GM23248 (cell line): Measurements from ENCODE around the gene INSIG2. TPM values are rescaled to one million over a fixed set of nuclear protein-coding genes. Genes with fewer than 3 reads are reported as not detected.

Experiments
- DNase-seq: peaks from one replicate; pipeline ENCODE4 v3.0.0-alpha.2; 2015
- H2AFZ ChIP-seq: fragments of 200-600 bp; sonication (generic); 2 replicates; pipeline ENCODE4 v1.6.1; 2016; ENCODE audit warnings: antibody characterized with exemption
- H3F3A ChIP-seq: fragments of 200-600 bp; sonication (generic); 2 replicates; pipeline ENCODE4 v1.6.1; 2016; ENCODE audit warnings: mild to moderate bottlenecking, antibody characterized with exemption, mixed run types; ENCODE audit not compliant: insufficient read depth
- H3K27ac ChIP-seq: fragments of 200-600 bp; sonication (generic); 2 replicates; pipeline ENCODE4 v1.5.1; 2016; ENCODE audit warnings: mild to moderate bottlenecking
- H3K27me3 ChIP-seq: fragments of 200-600 bp; sonication (generic); replicated peaks from 2 replicates; pipeline ENCODE4 v1.6.1; 2016; ENCODE audit warnings: mild to moderate bottlenecking; ENCODE audit not compliant: insufficient read depth
- H3K36me3 ChIP-seq: fragments of 200-600 bp; sonication (generic); 2 replicates; pipeline ENCODE4 v1.6.1; 2016; ENCODE audit warnings: low read depth, mild to moderate bottlenecking
- H3K4me1 ChIP-seq: fragments of 200-600 bp; sonication (generic); 2 replicates; pipeline ENCODE4 v1.6.1; 2016; ENCODE audit warnings: mild to moderate bottlenecking; ENCODE audit not compliant: insufficient read depth
- H3K4me2 ChIP-seq: fragments of 200-600 bp; sonication (generic); one replicate; pipeline ENCODE4 v1.6.1; 2016; ENCODE audit warnings: mild to moderate bottlenecking; ENCODE audit not compliant: unreplicated experiment
- H3K4me3 ChIP-seq: fragments of 200-600 bp; sonication (generic); 2 replicates; pipeline ENCODE4 v1.5.1; 2016; ENCODE audit warnings: mild to moderate bottlenecking
- H3K79me2 ChIP-seq: fragments of 200-600 bp; sonication (generic); 2 replicates; pipeline ENCODE4 v1.6.1; 2016; ENCODE audit warnings: mild to moderate bottlenecking; ENCODE audit not compliant: insufficient read depth
- H3K9ac ChIP-seq: fragments of 200-600 bp; sonication (generic); 2 replicates; pipeline ENCODE4 v1.6.1; 2016; ENCODE audit warnings: mild to moderate bottlenecking
- H3K9me2 ChIP-seq: fragments of 200-600 bp; sonication (generic); 2 replicates; pipeline ENCODE4 v1.6.1; 2016; ENCODE audit warnings: mixed run types, mild to moderate bottlenecking, moderate library complexity; ENCODE audit not compliant: insufficient read depth
- H3K9me3 ChIP-seq: fragments of 200-600 bp; sonication (generic); one replicate; pipeline ENCODE4 v1.6.1; 2017; ENCODE audit warnings: low read depth
- H4K20me1 ChIP-seq: fragments of 200-600 bp; sonication (generic); 2 replicates; pipeline ENCODE4 v1.6.0; 2016; ENCODE audit not compliant: insufficient read depth
- EZH2 ChIP-seq: fragments of 200-600 bp; sonication (generic); IDR thresholded peaks from 2 replicates; pipeline ENCODE4 v1.6.1; 2018; ENCODE audit warnings: antibody characterized with exemption, mild to moderate bottlenecking; ENCODE audit not compliant: insufficient read depth, poor library complexity, severe bottlenecking
- EZH2phosphoT487 ChIP-seq: fragments of 200-600 bp; sonication (generic); IDR thresholded peaks from 2 replicates; pipeline ENCODE4 v1.6.1; 2018; ENCODE audit warnings: antibody characterized with exemption, moderate library complexity, mild to moderate bottlenecking, low read depth; ENCODE audit not compliant: insufficient read depth
- WGBS, 2 experiments: methylation state at CpG; one replicate each; pipeline ENCODE4 v1.1.6; 2015 to 2017; ENCODE audit warnings: low lambda C conversion rate in 2 of 2, low coverage in 1 of 2; ENCODE audit errors: missing lambda C conversion rate in 2 of 2; 5-methylcytosine and 5-hydroxymethylcytosine counted together
- in situ Hi-C: fragments of 300-500 bp; cut with MboI; formaldehyde crosslinking; loops from 2 replicates; pipeline ENCODE4 v1.15.0; 2020
- polyA plus RNA-seq: library from polyadenylated mRNA; unstranded; fragments of >200 nt; fragmentation: Nextera tagmentation; extraction: Ambion mirVana; gene quantifications from 2 replicates; pipeline ENCODE4 v1.2.1, GENCODE V29; 2016
- total RNA-seq: library from RNA; depleted of rRNA; stranded (reverse); fragments of >200 nt; shearing (Covaris generic); gene quantifications from 2 replicates; pipeline ENCODE4 v1.2.3, GENCODE V29; 2014

Gene INSIG2
- total and polyA plus RNA-seq, 2 experiments from 2014 or later, result 13.0 to 36.1 TPM

GRCh38 chr2:118097657-118098056 is 9.4 kb downstream of the INSIG2 start:
- Histone ChIP-seq H3K9me2 (no peaks in the 10 kb centered on the region), H3K4me3 (no peak overlapping the region), H3F3A (no peaks in the 10 kb centered on the region), H3K9ac (no peak overlapping the region), H3K9me3 (no peaks in the 10 kb centered on the region), H3K27ac (no peak overlapping the region), H4K20me1 (no peaks in the 10 kb centered on the region), H3K36me3 (peaks cover 12% of the 10 kb centered on the region; the same call in 1 of the 2 replicates), H3K4me1 (0 out of 2 replicates have a peak, but pooled peaks cover 3% of the 10 kb centered on the region), H3K4me2 (no peak overlapping the region), H3K27me3 (no peaks in the 10 kb centered on the region), H3K79me2 (peaks cover 54% of the 10 kb centered on the region), H2AFZ (no peak overlapping the region)
- 77 to 78% methylated on average over 4 of the region's 4 CpGs for WGBS, 2 experiments
- no peak for DNase-seq
- in situ Hi-C loops, result no loop called here
- TF ChIP-seq EZH2phosphoT487 (no peak), EZH2 (no peak)

- no peak for TF ChIP-seq EZH2phosphoT487
- no peak for TF ChIP-seq EZH2
- WGBS, 2 experiments, result 89 to 100% methylated on average over 1 of the region's 1 CpG
Measured at GRCh38 chr2:118098307-118099030, 10.2 kb downstream of the INSIG2 start.

GRCh38 chr2:118102433-118103082 is 14.3 kb downstream of the INSIG2 start:
- Histone ChIP-seq H4K20me1 (no peaks in the 10 kb centered on the region), H3F3A (no peaks in the 10 kb centered on the region), H3K4me2 (no peak overlapping the region), H3K27ac (no peak overlapping the region), H3K9me3 (no peaks in the 10 kb centered on the region), H2AFZ (no peak overlapping the region), H3K4me3 (no peak overlapping the region), H3K79me2 (peaks cover 21% of the 10 kb centered on the region), H3K27me3 (no peaks in the 10 kb centered on the region), H3K4me1 (0 out of 2 replicates have a peak, but pooled peaks cover 8% of the 10 kb centered on the region), H3K9me2 (no peaks in the 10 kb centered on the region), H3K36me3 (peaks cover 27% of the 10 kb centered on the region), H3K9ac (no peak overlapping the region)
- in situ Hi-C loops, result no loop called here
- no peak for TF ChIP-seq EZH2
- no peak for TF ChIP-seq EZH2phosphoT487
- WGBS, 2 experiments, result 73 to 74% methylated on average over 6 of the region's 6 CpGs
- DNase-seq, result peak; percentile 39

More at GRCh38 chr2:118098307-118099030, 10.2 kb downstream of the INSIG2 start:
- H3K4me1 ChIP-seq, result 0 out of 2 replicates have a peak, but pooled peaks cover 8% of the 10 kb centered on the region
- H3F3A ChIP-seq, result no peaks in the 10 kb centered on the region
- in situ Hi-C loops, result no loop called here
- H3K4me2 ChIP-seq, result no peak overlapping the region
- no peak for DNase-seq
- no peaks in the 10 kb centered on the region for H3K27me3 ChIP-seq
- peaks cover 57% of the 10 kb centered on the region for H3K79me2 ChIP-seq
- no peak overlapping the region for H2AFZ ChIP-seq
- no peaks in the 10 kb centered on the region for H3K9me3 ChIP-seq
- peaks cover 20% of the 10 kb centered on the region for H3K36me3 ChIP-seq
- H3K9me2 ChIP-seq, result no peaks in the 10 kb centered on the region
- H4K20me1 ChIP-seq, result no peaks in the 10 kb centered on the region
- no peak overlapping the region for H3K9ac ChIP-seq
- no peak overlapping the region for H3K4me3 ChIP-seq
- no peak overlapping the region for H3K27ac ChIP-seq

- H3K4me3 ChIP-seq, result no peak overlapping the region
- H3K36me3 ChIP-seq, result peaks cover 33% of the 10 kb centered on the region
- H3K9me2 ChIP-seq, result no peaks in the 10 kb centered on the region
- H3F3A ChIP-seq, result no peaks in the 10 kb centered on the region
- H3K27me3 ChIP-seq, result no peaks in the 10 kb centered on the region
- 95 to 96% methylated on average over 2 of the region's 2 CpGs for WGBS, 2 experiments
- no peak overlapping the region for H3K27ac ChIP-seq
- H3K4me1 ChIP-seq, result 0 out of 2 replicates have a peak, but pooled peaks cover 8% of the 10 kb centered on the region
- TF ChIP-seq EZH2phosphoT487 (no peak), EZH2 (no peak)
- H2AFZ ChIP-seq, result no peak overlapping the region
- H3K4me2 ChIP-seq, result no peak overlapping the region
- H4K20me1 ChIP-seq, result no peaks in the 10 kb centered on the region
- in situ Hi-C loops, result no loop called here
- H3K9ac ChIP-seq, result no peak overlapping the region
- peaks cover 9% of the 10 kb centered on the region for H3K79me2 ChIP-seq
- DNase-seq, result no peak
- H3K9me3 ChIP-seq, result no peaks in the 10 kb centered on the region
Measured at GRCh38 chr2:118103951-118104940, 16.0 kb downstream of the INSIG2 start.
